GM12878 (cell line): ENCODE measurements around the gene HNRNPM. TPM values are rescaled to one million over a fixed set of nuclear protein-coding genes. Genes with fewer than 3 reads are reported as not detected.

Source experiments
- ATAC-seq: fragments of 200-7000 bp; cut with Tn5 transposase; 3 replicates; pipeline ENCODE4 v1.9.1; 2020; ENCODE audit warnings: mild to moderate bottlenecking, moderate library complexity
- BruUV-seq: library from RNA; stranded (reverse); fragments of 400-500 nt; replicated peaks from 2 replicates; lab custom pipeline; 2021; lab: Mats Ljungman, UMichigan
- CTCF ChIA-PET: fragments of 300-600 bp; sonication (Branson Sonifier 250); formaldehyde crosslinking; extraction: SDS; loops from one replicate; lab custom pipeline; 2021; ENCODE audit warnings: inconsistent platforms; lab: Yijun Ruan, JAX
- POLR2A ChIA-PET: fragments of 350-600 bp; formaldehyde crosslinking; extraction: SDS; loops from one replicate; lab custom pipeline; 2021; ENCODE audit warnings: inconsistent platforms; lab: Charles Lee
- RAD21 ChIA-PET: fragments of 300-600 bp; sonication (Branson Sonifier 250); formaldehyde crosslinking; loops from one replicate; lab custom pipeline; 2023; ENCODE audit warnings: antibody characterized with exemption; ENCODE audit not compliant: unreplicated experiment; lab: Charles Lee
- SMC1A ChIA-PET: fragments of 300-600 bp; sonication (Branson Sonifier 250); formaldehyde crosslinking; loops from one replicate; lab custom pipeline; 2023; ENCODE audit not compliant: unreplicated experiment, uncharacterized antibody; lab: Charles Lee
- DNase-seq: peaks from one replicate; pipeline ENCODE4 v3.0.0-alpha.2; 2011; ENCODE audit warnings: low read depth, low spot score
- FAIRE-seq: peaks from 3 replicates; lab custom pipeline; 2011; peaks lifted over from hg19 to GRCh38; lab: Jason Lieb, UNC
- H2AFZ ChIP-seq: 2 replicates; pipeline ENCODE4 v1.6.0; 2011; ENCODE audit warnings: low read depth, low read length, control low read depth; ENCODE audit not compliant: control insufficient read depth
- H3K27ac ChIP-seq: 2 replicates; pipeline ENCODE4 v1.5.1; 2011; ENCODE audit warnings: control low read depth; ENCODE audit not compliant: control insufficient read depth, insufficient read depth
- H3K27me3 ChIP-seq, 2 experiments: replicated peaks in 1 of 2; 2 replicates each; pipeline versions ENCODE4 v1.6.0 to v1.6.1; 2011; ENCODE audit warnings: low read length in 1 of 2; ENCODE audit not compliant: control insufficient read depth in 2 of 2, insufficient read depth in 2 of 2
- H3K36me3 ChIP-seq, 2 experiments: 2 replicates each; pipeline ENCODE4 v1.5.1; 2011; ENCODE audit warnings: low read length in 1 of 2; ENCODE audit not compliant: control insufficient read depth in 2 of 2, insufficient read depth in 2 of 2
- H3K4me1 ChIP-seq: 2 replicates; pipeline ENCODE4 v1.6.1; 2011; ENCODE audit warnings: mild to moderate bottlenecking, low read length, moderate library complexity, mixed read lengths; ENCODE audit not compliant: control insufficient read depth, insufficient read depth
- H3K4me2 ChIP-seq: 2 replicates; pipeline ENCODE4 v1.6.0; 2011; ENCODE audit warnings: control low read depth; ENCODE audit not compliant: control insufficient read depth, insufficient read depth
- H3K4me3 ChIP-seq: fragments of 200-600 bp; sonication (generic); 2 replicates; pipeline ENCODE4 v1.5.1; 2016
- H3K79me2 ChIP-seq: 2 replicates; pipeline ENCODE4 v1.6.0; 2011; ENCODE audit warnings: low read length; ENCODE audit not compliant: control insufficient read depth, insufficient read depth
- H3K9ac ChIP-seq: 2 replicates; pipeline ENCODE4 v1.8.0; 2011; ENCODE audit warnings: low read length, control low read depth, mixed read lengths; ENCODE audit not compliant: control insufficient read depth, insufficient read depth
- H3K9me3 ChIP-seq: replicated peaks from 3 replicates; pipeline ENCODE4 v1.5.1; 2011; ENCODE audit warnings: mild to moderate bottlenecking, low read length; ENCODE audit not compliant: control insufficient read depth, insufficient read depth
- H4K20me1 ChIP-seq: 2 replicates; pipeline ENCODE4 v1.6.0; 2011; ENCODE audit not compliant: control insufficient read depth, insufficient read depth
- BMI1 ChIP-seq: fragments of 450-650 bp; IDR thresholded peaks from 2 replicates; pipeline ENCODE4 v1.6.1; 2016; ENCODE audit warnings: mild to moderate bottlenecking, moderate library complexity, borderline replicate concordance
- CBX5 ChIP-seq: sonication (generic); IDR thresholded peaks from 2 replicates; pipeline ENCODE4 v1.6.1; 2016; ENCODE audit warnings: low read depth, moderate library complexity, mild to moderate bottlenecking, inconsistent platforms
- CEBPB ChIP-seq, 2 experiments: fragments of 150-350 bp in 1 of 2; IDR thresholded peaks; 2 replicates each; pipeline ENCODE4 v1.6.1; 2012 to 2014; ENCODE audit warnings: low read depth in 2 of 2, low read length in 2 of 2, borderline replicate concordance in 1 of 2, inconsistent platforms in 1 of 2
- CUX1 ChIP-seq: IDR thresholded peaks from 2 replicates; pipeline ENCODE4 v1.6.1; 2012; ENCODE audit warnings: improper control_type of control experiment, low read depth, low read length; ENCODE audit not compliant: insufficient replicate concordance
- DPF2 ChIP-seq: fragments of 450-650 bp; IDR thresholded peaks from 2 replicates; pipeline ENCODE4 v1.6.1; 2017; ENCODE audit warnings: mild to moderate bottlenecking
- EED ChIP-seq: sonication (generic); IDR thresholded peaks from 2 replicates; pipeline ENCODE4 v1.6.1; 2016; ENCODE audit warnings: antibody characterized with exemption, low read depth
- ETV6 ChIP-seq, 2 experiments: fragments of 450-650 bp in 1 of 2; IDR thresholded peaks in 1 of 2; conservative IDR thresholded peaks in 1 of 2; 2 replicates each; pipeline ENCODE4 v1.6.1; 2014; ENCODE audit warnings: antibody characterized with exemption in 1 of 2, borderline replicate concordance in 1 of 2, low read depth in 1 of 2, mild to moderate bottlenecking in 1 of 2, moderate library complexity in 1 of 2
- FOXK2 ChIP-seq: fragments of 450-650 bp; IDR thresholded peaks from 2 replicates; pipeline ENCODE4 v1.6.1; 2017; ENCODE audit warnings: mild to moderate bottlenecking, moderate library complexity
- FOXM1 ChIP-seq: IDR thresholded peaks from 2 replicates; pipeline ENCODE4 v1.6.1; 2012; ENCODE audit warnings: low read depth, mild to moderate bottlenecking, inconsistent platforms, low read length, moderate library complexity
- GABPA ChIP-seq: IDR thresholded peaks from 2 replicates; pipeline ENCODE4 v1.6.1; 2014; ENCODE audit warnings: antibody characterized with exemption, low read depth, mild to moderate bottlenecking, inconsistent platforms
- IKZF1 ChIP-seq: fragments of 450-650 bp; conservative IDR thresholded peaks from 2 replicates; pipeline ENCODE4 v1.6.1; 2017; ENCODE audit warnings: antibody characterized with exemption, mild to moderate bottlenecking
- MYB ChIP-seq: fragments of 150-350 bp; IDR thresholded peaks from 2 replicates; pipeline ENCODE4 v1.6.1; 2014; ENCODE audit warnings: mild to moderate bottlenecking, low read depth, low read length, borderline replicate concordance
- PAX8 ChIP-seq: fragments of 450-650 bp; IDR thresholded peaks from 2 replicates; pipeline ENCODE4 v1.6.1; 2017; ENCODE audit warnings: mild to moderate bottlenecking, moderate library complexity
- RBBP5 ChIP-seq: fragments of 200-600 bp; sonication (generic); conservative IDR thresholded peaks from 2 replicates; pipeline ENCODE4 v1.6.1; 2016
- SMAD1 ChIP-seq: fragments of 450-650 bp; IDR thresholded peaks from 2 replicates; pipeline ENCODE4 v1.6.1; 2018; ENCODE audit warnings: mild to moderate bottlenecking, low read depth; ENCODE audit not compliant: partially characterized antibody
- TBL1XR1 ChIP-seq: IDR thresholded peaks from 2 replicates; pipeline ENCODE4 v1.6.1; 2012; ENCODE audit warnings: low read depth, low read length, improper control_type of control experiment
- ZNF622 ChIP-seq: fragments of 450-650 bp; IDR thresholded peaks from 2 replicates; pipeline ENCODE4 v1.6.1; 2017; ENCODE audit warnings: mild to moderate bottlenecking, inconsistent platforms
- WGBS: methylation state at CpG from one replicate; pipeline ENCODE4 v1.1.6; 2016; ENCODE audit warnings: low lambda C conversion rate; ENCODE audit not compliant: insufficient replicate concordance, insufficient coverage; ENCODE audit errors: missing lambda C conversion rate; 5-methylcytosine and 5-hydroxymethylcytosine counted together
- in situ Hi-C: fragments of 300-500 bp; cut with MboI; formaldehyde crosslinking; loops from 9 replicates; pipeline ENCODE4 v1.14.3; 2018; ENCODE audit warnings: mixed read lengths
- intact Hi-C: fragments of 100-400 bp; cut with micrococcal nuclease; formaldehyde crosslinking; loops from one replicate; pipeline ENCODE4 v1.14.2; 2022; ENCODE audit not compliant: unreplicated experiment
- polyA plus RNA-seq, 11 experiments: library from polyadenylated mRNA; depleted of rRNA in 4 of 11; unstranded in 6 of 11; stranded (reverse) in 5 of 11; fragments of >200 nt; fragmentation: Nextera tagmentation in 4 of 11; fragmentation: Illumina TruSeq in 1 of 11; extraction: Ambion mirVana in 4 of 11; extraction: Trizol in 1 of 11; gene quantifications; 1 replicate in 1 of 11; 2 replicates in 10 of 11; pipeline versions ENCODE4 v1.2.1 to v1.2.3, GENCODE V29; 2011 to 2016; ENCODE audit warnings: inconsistent platforms in 2 of 11, missing spikeins in 2 of 11, low read depth in 1 of 11
- total RNA-seq, 4 experiments: library from RNA; depleted of rRNA in 3 of 4; stranded (reverse); fragments of >200 nt in 3 of 4; fragmentation: Illumina TruSeq in 1 of 4; extraction: Trizol in 1 of 4; gene quantifications; 2 replicates each; pipeline versions ENCODE4 v1.2.1 to v1.2.3, GENCODE V29; 2013 to 2021
- TF ChIP-seq, protein P1 (sequence below): IDR thresholded peaks from 2 replicates; pipeline ENCODE4 v1.6.1; 2011; ENCODE audit warnings: low read depth, mild to moderate bottlenecking, low read length, moderate library complexity, borderline replicate concordance; ENCODE audit errors: extremely low read depth
- TF ChIP-seq, protein P2 (sequence below): fragments of 450-650 bp; IDR thresholded peaks from 2 replicates; pipeline ENCODE4 v1.6.1; 2016; ENCODE audit warnings: mild to moderate bottlenecking

Gene HNRNPM
- total and polyA plus RNA-seq, 10 of the 15 experiments (the other 5 are each of a cell fraction or from before 2014, with no cell fraction given) = 14.3 to 415 (median 198) TPM

GRCh38 chr19:8482696-8483095 is 37.9 kb downstream of the HNRNPM start (continued):
- TF ChIP-seq CUX1 (no peak), FOXM1 (no peak)
- TF ChIP-seq, protein P1, sequence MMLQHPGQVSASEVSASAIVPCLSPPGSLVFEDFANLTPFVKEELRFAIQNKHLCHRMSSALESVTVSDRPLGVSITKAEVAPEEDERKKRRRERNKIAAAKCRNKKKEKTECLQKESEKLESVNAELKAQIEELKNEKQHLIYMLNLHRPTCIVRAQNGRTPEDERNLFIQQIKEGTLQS = no peak

DNA sequence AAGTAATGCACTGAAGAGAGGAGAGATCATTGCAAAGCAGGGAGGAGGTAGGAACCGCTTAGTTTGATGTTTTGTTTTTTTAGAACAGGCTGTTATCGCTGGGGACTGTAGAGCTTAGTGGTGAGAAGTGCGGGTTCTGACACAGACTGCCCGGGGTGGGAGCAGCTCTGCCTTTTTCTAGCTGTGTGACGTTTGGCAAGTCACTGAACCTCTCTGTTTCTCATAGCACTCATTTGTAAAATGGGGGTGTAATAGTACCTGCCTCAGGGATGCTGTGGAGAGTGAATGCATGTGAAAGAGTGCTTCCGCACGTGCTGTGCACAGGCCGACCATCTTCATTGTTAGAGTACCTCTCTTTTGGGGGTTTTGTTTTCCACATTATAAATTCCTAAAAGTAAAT is 38.4 kb downstream of the HNRNPM start:
- Histone ChIP-seq H3K4me3 (no peak overlapping the region), H3K4me1 (peaks cover 7% of the 10 kb centered on the region), H3K4me2 (no peak overlapping the region), H2AFZ (no peak overlapping the region), H3K79me2 (peaks cover 19% of the 10 kb centered on the region), H3K36me3 (peaks cover 48 to 59% of the 10 kb centered on the region in 2 experiments), H3K9ac (no peak overlapping the region), H3K27me3 (no peaks in the 10 kb centered on the region), H3K9me3 (no peaks in the 10 kb centered on the region), H3K27ac (no peak overlapping the region), H4K20me1 (peaks cover 10% of the 10 kb centered on the region)
- ChIA-PET RAD21 (no interaction called here), CTCF (no interaction called here), SMC1A (no interaction called here), POLR2A (no interaction called here)
- intact Hi-C loops = no loop called here
- no peak for DNase-seq
- no TSS peak for BruUV-seq
- ATAC-seq = no peak
- 90% methylated on average over 8 of the region's 8 CpGs for WGBS
- in situ Hi-C loops = no loop called here
- FAIRE-seq = no peak
- TF ChIP-seq GABPA = no peak
- no peak for TF ChIP-seq RBBP5
- no peak for TF ChIP-seq PAX8
- no peak for TF ChIP-seq CEBPB (IDR thresholded peaks at IDR 0.05; ENCODE audit: borderline replicate concordance in 1 of 2, low read depth in 2 of 2, low read length in 2 of 2)
- no peak for TF ChIP-seq ZNF622
- TF ChIP-seq ETV6 (conservative IDR thresholded peaks at IDR 0.05 in 1 of 2, IDR thresholded peaks at IDR 0.05 in 1 of 2; ENCODE audit: borderline replicate concordance in 1 of 2, low read depth in 1 of 2) = no peak
- TF ChIP-seq CBX5 = no peak
- TF ChIP-seq SMAD1 = no peak
- TF ChIP-seq BMI1 = no peak
- no peak for TF ChIP-seq MYB
- no peak for TF ChIP-seq EED
- TF ChIP-seq DPF2 = no peak
- no peak for TF ChIP-seq FOXK2
- TF ChIP-seq TBL1XR1 = no peak
- TF ChIP-seq, protein P2, sequence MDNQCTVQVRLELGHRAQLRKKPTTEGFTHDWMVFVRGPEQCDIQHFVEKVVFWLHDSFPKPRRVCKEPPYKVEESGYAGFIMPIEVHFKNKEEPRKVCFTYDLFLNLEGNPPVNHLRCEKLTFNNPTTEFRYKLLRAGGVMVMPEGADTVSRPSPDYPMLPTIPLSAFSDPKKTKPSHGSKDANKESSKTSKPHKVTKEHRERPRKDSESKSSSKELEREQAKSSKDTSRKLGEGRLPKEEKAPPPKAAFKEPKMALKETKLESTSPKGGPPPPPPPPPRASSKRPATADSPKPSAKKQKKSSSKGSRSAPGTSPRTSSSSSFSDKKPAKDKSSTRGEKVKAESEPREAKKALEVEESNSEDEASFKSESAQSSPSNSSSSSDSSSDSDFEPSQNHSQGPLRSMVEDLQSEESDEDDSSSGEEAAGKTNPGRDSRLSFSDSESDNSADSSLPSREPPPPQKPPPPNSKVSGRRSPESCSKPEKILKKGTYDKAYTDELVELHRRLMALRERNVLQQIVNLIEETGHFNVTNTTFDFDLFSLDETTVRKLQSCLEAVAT = no peak
- TF ChIP-seq IKZF1 = no peak
